Coronary artery (tissue), 2 donors: ENCODE measurements around the gene PPP1R15B.

Experiments used
- DNase-seq: peaks from one replicate; pipeline ENCODE4 v3.0.0-alpha.2; 2017; ENCODE audit warnings: low spot score
- H3K27ac ChIP-seq, 2 donors: fragments of 200-600 bp; sonication (generic); one replicate each; pipeline ENCODE4 v1.5.1; 2016 to 2019
- H3K4me3 ChIP-seq: fragments of 200-600 bp; sonication (generic); 2 replicates; pipeline ENCODE4 v1.5.1; 2016; ENCODE audit warnings: mild to moderate bottlenecking, moderate library complexity
- TF ChIP-seq, protein P1 (sequence below): fragments of 200-600 bp; sonication (generic); IDR thresholded peaks from one replicate; pipeline ENCODE4 v1.5.1; 2019; ENCODE audit warnings: antibody characterized with exemption

Gene PPP1R15B

DNA sequence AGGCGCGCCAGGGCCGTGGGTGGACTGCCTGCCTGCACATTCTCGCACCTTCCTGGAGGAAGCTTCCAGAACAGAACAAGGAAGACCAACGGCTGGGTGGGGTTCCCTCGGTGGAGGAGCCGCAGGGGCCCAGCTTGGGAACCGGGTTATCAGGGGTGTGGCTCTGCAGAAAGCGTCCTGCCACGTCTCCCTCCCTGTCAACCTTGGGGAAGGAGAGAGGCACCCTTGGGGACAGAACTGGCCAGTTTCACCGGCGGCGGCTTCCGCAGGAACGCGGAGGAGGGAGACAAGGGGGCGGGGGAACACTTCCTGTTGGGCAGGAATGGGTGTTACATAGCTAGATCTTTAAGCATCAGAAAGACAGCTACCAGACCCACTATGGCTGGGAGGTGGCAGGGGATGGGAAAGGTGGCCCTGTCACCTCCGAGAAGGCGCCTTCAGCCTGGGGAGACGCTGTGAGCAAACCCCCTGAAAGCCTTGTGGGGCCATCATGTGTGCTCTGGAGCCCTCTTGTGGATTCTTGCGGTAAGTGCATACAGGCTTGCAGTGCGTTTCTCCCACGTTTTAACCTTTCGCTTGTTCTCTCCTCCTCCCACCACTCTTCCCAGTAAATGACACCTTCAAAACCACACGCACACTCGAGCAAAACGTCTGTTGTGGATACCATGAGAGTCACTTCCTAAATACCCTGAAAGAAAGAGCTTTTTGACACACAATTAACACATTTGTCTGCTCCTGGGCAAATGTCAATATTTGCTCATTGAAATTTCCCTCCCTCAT is 48.1 kb downstream of the PPP1R15B start:
- Histone ChIP-seq H3K27ac (peak overlapping the region in 1 of 2 donors; percentile 6), H3K4me3 (peak overlapping the region; percentile 69)
- no peak for DNase-seq
- TF ChIP-seq, protein P1, sequence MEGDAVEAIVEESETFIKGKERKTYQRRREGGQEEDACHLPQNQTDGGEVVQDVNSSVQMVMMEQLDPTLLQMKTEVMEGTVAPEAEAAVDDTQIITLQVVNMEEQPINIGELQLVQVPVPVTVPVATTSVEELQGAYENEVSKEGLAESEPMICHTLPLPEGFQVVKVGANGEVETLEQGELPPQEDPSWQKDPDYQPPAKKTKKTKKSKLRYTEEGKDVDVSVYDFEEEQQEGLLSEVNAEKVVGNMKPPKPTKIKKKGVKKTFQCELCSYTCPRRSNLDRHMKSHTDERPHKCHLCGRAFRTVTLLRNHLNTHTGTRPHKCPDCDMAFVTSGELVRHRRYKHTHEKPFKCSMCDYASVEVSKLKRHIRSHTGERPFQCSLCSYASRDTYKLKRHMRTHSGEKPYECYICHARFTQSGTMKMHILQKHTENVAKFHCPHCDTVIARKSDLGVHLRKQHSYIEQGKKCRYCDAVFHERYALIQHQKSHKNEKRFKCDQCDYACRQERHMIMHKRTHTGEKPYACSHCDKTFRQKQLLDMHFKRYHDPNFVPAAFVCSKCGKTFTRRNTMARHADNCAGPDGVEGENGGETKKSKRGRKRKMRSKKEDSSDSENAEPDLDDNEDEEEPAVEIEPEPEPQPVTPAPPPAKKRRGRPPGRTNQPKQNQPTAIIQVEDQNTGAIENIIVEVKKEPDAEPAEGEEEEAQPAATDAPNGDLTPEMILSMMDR = peak; percentile 97

DNA sequence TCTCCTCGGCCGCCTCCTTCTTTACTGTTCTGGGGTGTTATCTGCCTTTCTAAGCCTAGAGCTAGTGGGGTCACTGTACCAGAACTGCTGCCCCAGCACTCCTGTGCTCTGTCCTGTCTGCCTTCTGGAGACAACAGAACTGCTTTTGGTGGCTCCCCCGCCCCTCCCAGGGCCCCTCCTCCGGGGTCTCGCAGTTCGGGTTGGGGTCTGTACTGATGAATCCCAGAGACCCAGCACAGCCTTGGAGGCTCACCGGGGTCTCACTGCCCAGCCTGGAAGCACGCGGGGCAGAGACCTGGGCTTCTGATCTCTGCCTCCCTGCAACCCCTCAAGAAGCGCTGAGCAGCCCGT is 48.7 kb downstream of the PPP1R15B start:
- Histone ChIP-seq H3K27ac (peak overlapping the region in 1 of 2 donors; percentile 6), H3K4me3 (peak overlapping the region; percentile 69)
- no peak for DNase-seq
- TF ChIP-seq, protein P1 = no peak

DNA sequence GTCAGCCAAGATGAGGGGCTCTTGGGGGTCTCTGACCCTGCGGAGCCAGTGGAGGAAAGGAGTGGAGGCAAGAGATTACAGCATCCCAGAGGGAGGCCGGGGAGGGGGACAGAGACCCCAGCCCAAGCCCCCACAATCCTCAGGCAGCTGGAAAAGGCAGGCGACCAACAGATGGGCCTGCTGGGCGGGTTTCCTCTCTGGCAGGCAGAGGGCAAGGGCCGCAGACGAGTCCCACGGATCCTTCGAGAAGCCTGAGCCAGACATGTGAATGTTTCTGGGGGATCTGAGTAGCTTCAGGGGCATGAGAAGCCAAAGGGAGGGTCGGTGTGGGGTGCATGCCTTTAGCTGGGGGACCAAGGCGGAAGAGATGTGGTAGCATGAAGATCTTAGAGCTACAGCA is 49.8 kb downstream of the PPP1R15B start:
- TF ChIP-seq, protein P1 = no peak
- no peak for DNase-seq
- Histone ChIP-seq H3K27ac (no peak overlapping the region), H3K4me3 (no peak overlapping the region)

DNA sequence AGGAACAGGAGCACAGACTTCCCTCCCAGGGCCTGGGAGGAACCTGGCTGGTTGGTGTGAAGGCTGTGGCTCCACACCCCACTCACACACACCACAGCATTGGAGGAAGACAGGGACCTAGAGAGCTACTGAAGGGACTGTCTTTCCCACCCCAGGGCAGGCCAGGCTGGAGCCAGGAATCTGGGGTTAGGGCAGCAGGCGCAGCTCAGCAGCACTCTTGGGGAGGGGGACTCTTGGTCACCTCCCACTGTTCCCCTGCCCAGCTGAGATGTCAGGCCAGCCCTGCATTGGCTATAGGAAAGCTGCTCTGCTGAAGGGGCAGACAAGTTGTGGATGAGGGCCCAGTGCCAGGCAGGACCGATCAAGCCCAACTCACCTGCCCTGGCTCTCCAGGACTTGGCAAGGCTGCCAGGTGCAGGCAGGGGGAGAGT is 50.3 kb downstream of the PPP1R15B start:
- TF ChIP-seq, protein P1 = no peak
- Histone ChIP-seq H3K27ac (no peak overlapping the region), H3K4me3 (no peak overlapping the region)
- no peak for DNase-seq

DNA sequence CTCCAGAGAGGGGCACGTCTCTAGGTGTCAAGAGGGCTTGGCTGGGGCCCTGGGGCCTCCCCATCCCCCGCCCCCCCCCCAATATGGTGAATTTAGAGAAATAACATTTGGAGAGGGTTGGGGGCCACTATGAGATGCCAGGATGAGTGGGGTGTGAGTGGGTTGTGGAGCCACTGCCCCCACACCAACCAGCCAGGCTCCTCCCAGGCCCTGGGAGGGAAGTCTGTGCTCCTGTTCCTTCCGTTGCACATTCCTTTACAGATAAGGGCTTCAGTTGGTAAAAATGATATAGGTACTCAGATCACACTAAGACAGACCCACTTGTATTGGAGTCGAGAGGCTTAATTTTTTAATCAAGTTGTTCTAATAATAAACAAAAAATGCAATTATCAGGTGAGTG is 51.3 kb downstream of the PPP1R15B start:
- TF ChIP-seq, protein P1 = no peak
- no peak overlapping the region for H3K4me3 ChIP-seq
- DNase-seq = no peak
- no peak overlapping the region for H3K27ac ChIP-seq

DNA sequence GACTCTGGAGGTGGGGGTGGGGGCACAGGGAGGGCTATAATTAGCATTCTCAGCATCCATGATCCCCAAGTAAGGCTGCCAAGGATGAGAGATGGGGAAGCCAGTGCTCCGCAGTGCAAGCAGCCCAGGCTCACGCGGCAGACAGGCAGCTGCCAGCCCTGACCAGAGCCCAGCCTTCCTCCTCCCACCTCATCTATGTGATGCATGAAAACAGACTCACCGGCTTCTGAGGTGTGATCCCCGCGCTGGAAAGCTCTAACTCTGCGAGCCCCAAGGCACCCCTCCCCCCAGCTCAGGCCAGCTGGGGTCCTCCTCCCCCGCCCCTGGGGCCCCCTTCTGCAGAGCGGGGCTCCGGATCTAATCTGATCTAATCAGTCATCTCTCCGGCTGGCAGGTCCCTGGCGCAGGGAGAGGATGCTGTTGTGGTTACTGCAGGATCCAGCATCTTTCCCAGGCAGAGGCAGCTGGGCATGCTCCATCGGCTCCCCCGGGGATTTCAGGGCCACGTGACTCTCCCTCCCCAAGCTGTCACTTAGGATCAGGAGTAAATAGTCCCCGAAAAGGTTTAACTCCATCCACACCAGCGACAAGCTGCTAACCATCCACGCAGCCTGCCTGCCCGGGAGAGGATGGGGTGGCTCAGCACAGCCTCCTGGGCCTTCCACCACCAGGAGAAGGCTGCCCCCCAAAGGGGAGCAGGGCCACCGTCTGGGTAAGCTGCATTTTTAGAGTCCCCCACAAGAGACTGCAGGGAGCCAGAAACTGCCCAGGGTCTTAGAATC is 52.0 kb downstream of the PPP1R15B start, which contains the start of gene PLEKHA6:
TSS of gene PLEKHA6 (minus strand) at position 456 of the 782 bp plus-strand sequence. CDS start 86,202 bp downstream, outside the sequence.
- Histone ChIP-seq H3K27ac (no peak within 1 kb of the TSS), H3K4me3 (no peak within 1 kb of the TSS)
- TF ChIP-seq, protein P1 = no peak
- no peak for DNase-seq
